ENCODE data around the gene COL13A1. TPM values are rescaled to one million over a fixed set of nuclear protein-coding genes. Genes with fewer than 3 reads are reported as not detected.

The COL13A1 gene
- total RNA-seq, 1 donor from 2014 or later, result 29.2 TPM

DNA sequence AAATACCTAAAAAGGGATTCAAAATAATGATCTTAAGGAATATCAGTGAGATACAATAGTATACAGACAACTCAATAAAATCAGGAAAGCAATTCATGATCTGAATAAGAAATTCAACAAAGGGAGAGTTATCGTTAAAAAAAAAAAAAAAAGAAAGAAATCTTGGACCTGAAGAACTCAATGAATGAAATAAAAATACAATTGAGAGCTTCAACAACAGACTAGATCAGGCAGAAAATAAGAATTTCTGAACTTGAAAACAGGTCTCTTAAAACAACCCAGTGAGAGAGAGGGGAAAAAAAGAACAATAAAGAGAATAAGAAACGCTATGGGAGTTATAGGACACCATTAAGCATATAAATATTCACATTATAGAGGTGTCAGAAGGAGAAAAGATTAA lies 179.0 kb downstream of the COL13A1 start:
- Mint-ChIP-seq H3K36me3 (ENCODE audit: unreplicated experiment) (peaks cover 10% of the 10 kb centered on the region), H3K4me3 (ENCODE audit: unreplicated experiment) (no peak overlapping the region), H3K27ac (ENCODE audit: unreplicated experiment) (no peak overlapping the region), H3K9me3 (ENCODE audit: unreplicated experiment) (peaks cover 33% of the 10 kb centered on the region), H3K27me3 (ENCODE audit: unreplicated experiment) (peaks cover 63% of the 10 kb centered on the region), H3K4me1 (ENCODE audit: unreplicated experiment) (peaks cover 3% of the 10 kb centered on the region)
- TF ChIP-seq, protein P1, sequence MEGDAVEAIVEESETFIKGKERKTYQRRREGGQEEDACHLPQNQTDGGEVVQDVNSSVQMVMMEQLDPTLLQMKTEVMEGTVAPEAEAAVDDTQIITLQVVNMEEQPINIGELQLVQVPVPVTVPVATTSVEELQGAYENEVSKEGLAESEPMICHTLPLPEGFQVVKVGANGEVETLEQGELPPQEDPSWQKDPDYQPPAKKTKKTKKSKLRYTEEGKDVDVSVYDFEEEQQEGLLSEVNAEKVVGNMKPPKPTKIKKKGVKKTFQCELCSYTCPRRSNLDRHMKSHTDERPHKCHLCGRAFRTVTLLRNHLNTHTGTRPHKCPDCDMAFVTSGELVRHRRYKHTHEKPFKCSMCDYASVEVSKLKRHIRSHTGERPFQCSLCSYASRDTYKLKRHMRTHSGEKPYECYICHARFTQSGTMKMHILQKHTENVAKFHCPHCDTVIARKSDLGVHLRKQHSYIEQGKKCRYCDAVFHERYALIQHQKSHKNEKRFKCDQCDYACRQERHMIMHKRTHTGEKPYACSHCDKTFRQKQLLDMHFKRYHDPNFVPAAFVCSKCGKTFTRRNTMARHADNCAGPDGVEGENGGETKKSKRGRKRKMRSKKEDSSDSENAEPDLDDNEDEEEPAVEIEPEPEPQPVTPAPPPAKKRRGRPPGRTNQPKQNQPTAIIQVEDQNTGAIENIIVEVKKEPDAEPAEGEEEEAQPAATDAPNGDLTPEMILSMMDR (IDR thresholded peaks at IDR 0.05), result no peak
- DNase-seq (ENCODE audit: extremely low spot score, unreplicated experiment), result no peak

DNA sequence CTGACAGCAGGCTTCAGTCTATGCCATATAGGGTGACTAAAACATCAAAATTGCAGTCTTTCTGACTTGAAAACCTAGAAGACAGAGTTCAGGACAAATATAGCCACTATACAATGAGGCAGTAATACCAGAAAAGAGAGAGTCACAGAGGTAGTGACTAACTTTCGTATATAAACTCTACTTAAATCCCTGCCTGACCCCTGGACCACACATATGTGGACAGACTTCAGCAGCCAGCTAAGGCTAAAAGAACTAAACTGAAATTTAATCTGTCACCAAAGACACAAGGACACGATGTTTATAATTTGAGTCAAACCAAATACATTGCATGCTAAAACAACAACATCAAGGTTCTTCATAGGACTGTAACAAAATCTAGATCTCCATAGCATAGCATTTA lies 186.4 kb downstream of the COL13A1 start:
- H3K9me3 Mint-ChIP-seq (ENCODE audit: unreplicated experiment), result no peaks in the 10 kb centered on the region
- H3K4me3 Mint-ChIP-seq (ENCODE audit: unreplicated experiment), result no peak overlapping the region
- peaks cover 62% of the 10 kb centered on the region for H3K27me3 Mint-ChIP-seq (ENCODE audit: unreplicated experiment)
- no peak overlapping the region for H3K27ac Mint-ChIP-seq (ENCODE audit: unreplicated experiment)
- no peaks in the 10 kb centered on the region for H3K4me1 Mint-ChIP-seq (ENCODE audit: unreplicated experiment)
- DNase-seq (ENCODE audit: extremely low spot score, unreplicated experiment), result no peak
- H3K36me3 Mint-ChIP-seq (ENCODE audit: unreplicated experiment), result no peaks in the 10 kb centered on the region
- TF ChIP-seq, protein P1 (IDR thresholded peaks at IDR 0.05), result no peak

DNA sequence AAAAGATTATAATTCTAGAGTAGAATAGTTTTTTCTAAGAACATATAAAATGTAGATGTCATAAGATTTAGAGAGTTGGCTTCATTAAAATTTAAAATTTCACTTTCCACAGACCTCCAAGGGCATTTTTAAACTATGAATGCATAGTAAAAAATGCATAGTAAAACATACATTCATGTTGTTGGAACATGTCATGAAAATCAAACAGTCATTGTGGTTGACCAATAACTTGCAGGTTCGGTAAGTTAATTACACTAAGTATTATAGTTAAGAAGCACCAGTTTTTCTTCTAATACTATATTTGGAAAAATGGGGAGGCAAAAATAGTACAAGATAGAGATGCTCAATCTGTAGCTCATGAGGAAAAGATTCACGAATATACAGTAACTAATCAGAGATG lies 189.4 kb downstream of the COL13A1 start:
- DNase-seq (ENCODE audit: extremely low spot score, unreplicated experiment), result no peak
- H3K36me3 Mint-ChIP-seq (ENCODE audit: unreplicated experiment), result no peaks in the 10 kb centered on the region
- no peaks in the 10 kb centered on the region for H3K9me3 Mint-ChIP-seq (ENCODE audit: unreplicated experiment)
- H3K27ac Mint-ChIP-seq (ENCODE audit: unreplicated experiment), result no peak overlapping the region
- H3K27me3 Mint-ChIP-seq (ENCODE audit: unreplicated experiment), result peaks cover 63% of the 10 kb centered on the region
- H3K4me3 Mint-ChIP-seq (ENCODE audit: unreplicated experiment), result no peak overlapping the region
- no peaks in the 10 kb centered on the region for H3K4me1 Mint-ChIP-seq (ENCODE audit: unreplicated experiment)
- TF ChIP-seq, protein P1 (IDR thresholded peaks at IDR 0.05), result no peak

DNA sequence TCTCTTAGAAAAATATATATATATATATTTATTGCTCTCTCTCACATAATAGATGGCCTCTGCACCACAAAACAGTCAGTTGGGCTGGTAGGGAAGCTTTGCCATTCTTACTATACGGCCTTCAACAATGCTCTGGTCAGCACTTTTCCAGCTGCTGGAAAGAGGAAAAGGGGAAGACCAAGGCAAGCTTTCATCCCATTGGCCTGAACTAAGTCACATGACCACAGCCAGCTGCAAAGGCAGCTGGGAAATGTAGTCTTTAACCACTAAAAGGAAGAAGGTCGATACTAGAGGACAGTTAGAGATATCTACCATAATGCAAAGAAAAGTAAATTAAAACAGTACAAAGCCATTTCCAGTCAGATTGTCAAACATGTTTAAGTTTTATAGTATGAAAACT lies 192.6 kb downstream of the COL13A1 start:
- no peak for DNase-seq (ENCODE audit: extremely low spot score, unreplicated experiment)
- Mint-ChIP-seq H3K27me3 (ENCODE audit: unreplicated experiment) (peaks cover 56% of the 10 kb centered on the region), H3K27ac (ENCODE audit: unreplicated experiment) (no peak overlapping the region), H3K9me3 (ENCODE audit: unreplicated experiment) (no peaks in the 10 kb centered on the region), H3K4me3 (ENCODE audit: unreplicated experiment) (no peak overlapping the region), H3K4me1 (ENCODE audit: unreplicated experiment) (no peaks in the 10 kb centered on the region), H3K36me3 (ENCODE audit: unreplicated experiment) (no peaks in the 10 kb centered on the region)
- TF ChIP-seq, protein P1 (IDR thresholded peaks at IDR 0.05), result no peak

DNA sequence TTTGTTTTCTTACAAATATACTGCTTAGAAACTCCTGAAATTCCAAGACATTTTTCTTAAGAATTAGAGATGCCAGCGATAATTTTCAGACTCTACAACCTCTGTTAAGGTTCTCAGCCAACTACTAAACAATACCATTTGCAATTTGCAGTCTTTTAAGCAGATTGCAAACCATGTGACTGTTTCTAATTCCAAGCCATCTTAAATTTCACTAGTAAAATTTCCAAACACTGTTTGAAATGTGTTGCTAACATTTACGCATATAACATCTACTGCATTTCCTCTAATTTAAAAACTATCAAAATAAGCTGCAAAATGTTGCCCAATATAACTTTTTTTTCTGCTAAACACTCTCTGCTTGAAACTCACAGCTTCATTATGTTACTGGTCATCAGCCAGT lies 194.9 kb downstream of the COL13A1 start:
- Mint-ChIP-seq H3K4me1 (ENCODE audit: unreplicated experiment) (no peaks in the 10 kb centered on the region), H3K27me3 (ENCODE audit: unreplicated experiment) (peaks cover 47% of the 10 kb centered on the region), H3K36me3 (ENCODE audit: unreplicated experiment) (no peaks in the 10 kb centered on the region), H3K27ac (ENCODE audit: unreplicated experiment) (no peak overlapping the region), H3K4me3 (ENCODE audit: unreplicated experiment) (no peak overlapping the region), H3K9me3 (ENCODE audit: unreplicated experiment) (no peaks in the 10 kb centered on the region)
- TF ChIP-seq, protein P1 (IDR thresholded peaks at IDR 0.05), result no peak
- DNase-seq (ENCODE audit: extremely low spot score, unreplicated experiment), result no peak

All from osteocyte (in vitro differentiated cells).